ENCODE data around the gene COL15A1. TPM values are rescaled to one million over a fixed set of nuclear protein-coding genes. Genes with fewer than 3 reads are reported as not detected.
A peak's percentile ranks its signal among the peaks of the same experiment; 100 is the strongest.

COL15A1 gene
- total RNA-seq, 1 experiment from 2014 or later: not detected

GRCh38 chr9:99020786-99021436, 77.2 kb downstream of the COL15A1 start:
- Mint-ChIP-seq H3K9me3 (ENCODE audit: unreplicated experiment) (no peaks in the 10 kb centered on the region), H3K27me3 (ENCODE audit: insufficient read depth, unreplicated experiment) (no peaks in the 10 kb centered on the region), H3K27ac (ENCODE audit: low read depth, unreplicated experiment) (no peak overlapping the region), H3K36me3 (ENCODE audit: insufficient read depth, unreplicated experiment) (no peaks in the 10 kb centered on the region), H3K4me1 (ENCODE audit: insufficient read depth, unreplicated experiment) (peaks cover 11% of the 10 kb centered on the region), H3K4me3 (ENCODE audit: unreplicated experiment) (no peak overlapping the region)
- CTCF ChIA-PET: interaction anchor here (0.7 to 1.1 kb wide), 2 partner anchors 20 to 116 kb away, joined by 3 read pairs; no protein-coding TSS in a partner anchor
- DNase-seq (ENCODE audit: unreplicated experiment): no peak
- BruUV-seq (replicated peaks): no TSS peak
- no peak for TF ChIP-seq CTCF (IDR thresholded peaks at IDR 0.05; ENCODE audit: unreplicated experiment)
- intact Hi-C loops (cut with micrococcal nuclease): no loop called here
- POLR2A ChIA-PET: no interaction called here

GRCh38 chr9:99021512-99021911, 77.8 kb downstream of the COL15A1 start:
- no peak for TF ChIP-seq CTCF (IDR thresholded peaks at IDR 0.05; ENCODE audit: unreplicated experiment)
- ChIA-PET CTCF (interaction anchor here (0.7 kb wide), 1 partner anchor 81 kb away, joined by 3 read pairs; no protein-coding TSS in a partner anchor), POLR2A (no interaction called here)
- Mint-ChIP-seq H3K4me1 (ENCODE audit: insufficient read depth, unreplicated experiment) (peaks cover 11% of the 10 kb centered on the region), H3K9me3 (ENCODE audit: unreplicated experiment) (no peaks in the 10 kb centered on the region), H3K27ac (ENCODE audit: low read depth, unreplicated experiment) (no peak overlapping the region), H3K27me3 (ENCODE audit: insufficient read depth, unreplicated experiment) (no peaks in the 10 kb centered on the region), H3K4me3 (ENCODE audit: unreplicated experiment) (no peak overlapping the region), H3K36me3 (ENCODE audit: insufficient read depth, unreplicated experiment) (no peaks in the 10 kb centered on the region)
- intact Hi-C loops (cut with micrococcal nuclease): no loop called here
- BruUV-seq (replicated peaks): no TSS peak
- DNase-seq (ENCODE audit: unreplicated experiment): no peak

GRCh38 chr9:99023231-99023630, 79.5 kb downstream of the COL15A1 start:
- peaks cover 11% of the 10 kb centered on the region for H3K4me1 Mint-ChIP-seq (ENCODE audit: insufficient read depth, unreplicated experiment)
- BruUV-seq (replicated peaks): no TSS peak
- no peaks in the 10 kb centered on the region for H3K9me3 Mint-ChIP-seq (ENCODE audit: unreplicated experiment)
- DNase-seq (ENCODE audit: unreplicated experiment): no peak
- ChIA-PET POLR2A (no interaction called here), CTCF (interaction anchor here (0.7 to 1.6 kb wide), 3 partner anchors 12 to 118 kb away, joined by 4 to 6 read pairs (median 4); no protein-coding TSS in a partner anchor)
- no peak overlapping the region for H3K27ac Mint-ChIP-seq (ENCODE audit: low read depth, unreplicated experiment)
- H3K27me3 Mint-ChIP-seq (ENCODE audit: insufficient read depth, unreplicated experiment): no peaks in the 10 kb centered on the region
- intact Hi-C loops (cut with micrococcal nuclease): no loop called here
- no peak for TF ChIP-seq CTCF (IDR thresholded peaks at IDR 0.05; ENCODE audit: unreplicated experiment)
- no peaks in the 10 kb centered on the region for H3K36me3 Mint-ChIP-seq (ENCODE audit: insufficient read depth, unreplicated experiment)
- H3K4me3 Mint-ChIP-seq (ENCODE audit: unreplicated experiment): no peak overlapping the region

- Mint-ChIP-seq H3K4me1 (ENCODE audit: insufficient read depth, unreplicated experiment) (peaks cover 11% of the 10 kb centered on the region), H3K9me3 (ENCODE audit: unreplicated experiment) (no peaks in the 10 kb centered on the region), H3K36me3 (ENCODE audit: insufficient read depth, unreplicated experiment) (no peaks in the 10 kb centered on the region), H3K27me3 (ENCODE audit: insufficient read depth, unreplicated experiment) (no peaks in the 10 kb centered on the region), H3K4me3 (ENCODE audit: unreplicated experiment) (no peak overlapping the region), H3K27ac (ENCODE audit: low read depth, unreplicated experiment) (no peak overlapping the region)
- BruUV-seq (replicated peaks): no TSS peak
- POLR2A ChIA-PET: no interaction called here
- peak; percentile 45 for DNase-seq (ENCODE audit: unreplicated experiment)
- intact Hi-C loops (cut with micrococcal nuclease): no loop called here
- CTCF ChIA-PET: interaction anchor here (0.6 to 1.6 kb wide), 6 partner anchors 12 to 176 kb away, joined by 3 to 6 read pairs (median 4); no protein-coding TSS in a partner anchor
- no peak for TF ChIP-seq CTCF (IDR thresholded peaks at IDR 0.05; ENCODE audit: unreplicated experiment)
Observed at GRCh38 chr9:99023831-99024230, 80.1 kb downstream of the COL15A1 start.

Measured in MCF 10A (cell line).